Ecto neural progenitor cell (in vitro differentiated cells): Measurements from ENCODE around the gene METTL24.
"Not testable (repeated sequence)": the region's sequence is repeated elsewhere in the genome, so short reads cannot be mapped to it uniquely, and the experiment has no call there.

Experiments
- DNase-seq: peaks from one replicate; pipeline ENCODE4 v3.0.0-alpha.2; 2018; ENCODE audit warnings: low spot score

Gene METTL24

DNA sequence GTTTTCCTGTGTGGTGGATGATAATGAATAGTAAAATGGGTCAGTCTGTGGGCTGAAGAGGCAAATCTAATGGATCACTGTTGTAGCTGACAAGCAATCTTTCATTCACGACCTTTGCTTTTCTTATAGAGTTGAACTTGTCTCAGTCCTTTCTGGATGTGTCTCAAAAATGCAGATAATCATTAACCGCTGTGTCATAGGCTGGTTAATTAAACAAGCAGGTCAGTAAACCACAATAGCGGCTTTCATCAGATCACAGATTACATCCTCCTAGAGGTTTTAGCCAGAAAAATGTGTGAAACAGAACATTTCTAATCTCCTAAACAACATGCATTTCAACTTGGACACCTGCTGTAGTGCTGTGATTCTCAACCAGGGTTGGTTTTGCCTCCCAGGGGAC is 2.5 kb upstream of the METTL24 start:
- no peak for DNase-seq

DNA sequence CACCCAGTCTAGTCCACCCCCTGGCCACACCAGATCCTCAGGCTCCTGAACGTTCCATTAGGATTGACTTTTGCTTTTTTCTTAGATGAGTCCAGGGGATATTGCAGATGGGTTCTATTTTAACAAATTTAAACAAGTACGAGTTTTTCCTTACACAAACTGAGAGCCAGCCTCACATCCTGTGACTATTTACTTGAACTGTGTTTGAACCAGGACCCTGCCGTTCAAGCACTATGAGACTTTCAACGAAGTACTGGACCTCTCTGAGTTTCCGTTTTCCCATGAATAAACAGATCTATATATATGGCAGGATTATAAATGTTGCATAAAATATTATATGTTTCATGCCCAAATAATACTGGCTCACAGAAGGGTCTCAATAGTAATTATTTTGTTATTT is 1.4 kb upstream of the METTL24 start:
- no peak for DNase-seq

DNA sequence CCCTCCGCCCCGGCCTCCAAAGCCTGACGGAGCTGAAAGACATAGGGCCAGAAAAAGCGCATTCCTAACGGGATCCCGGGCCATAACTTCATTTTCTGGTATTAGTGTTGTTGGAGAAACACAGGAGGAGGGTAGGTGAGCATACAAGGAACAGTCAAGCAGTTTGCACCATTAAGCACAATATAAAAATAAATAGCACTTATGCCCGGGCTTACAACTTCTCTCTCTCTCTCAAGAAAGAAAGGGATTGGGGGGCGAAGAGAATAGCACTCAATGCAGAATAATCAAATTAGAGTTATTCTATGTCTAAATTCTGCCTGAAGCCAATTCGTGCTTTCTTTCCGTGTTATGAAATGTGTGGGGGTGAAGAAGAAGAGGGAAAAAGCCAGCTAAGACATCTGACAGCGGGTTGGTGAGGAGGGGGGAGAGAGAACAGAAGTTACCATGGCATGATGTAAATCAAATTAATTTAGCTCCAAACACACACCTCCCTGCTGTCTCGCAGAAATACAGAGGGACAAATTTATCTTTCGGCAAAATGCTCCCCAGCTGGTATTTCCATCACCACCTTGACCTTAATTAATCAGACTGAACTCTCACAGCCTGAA is 508 bp upstream of the METTL24 start:
- no peak for DNase-seq

DNA sequence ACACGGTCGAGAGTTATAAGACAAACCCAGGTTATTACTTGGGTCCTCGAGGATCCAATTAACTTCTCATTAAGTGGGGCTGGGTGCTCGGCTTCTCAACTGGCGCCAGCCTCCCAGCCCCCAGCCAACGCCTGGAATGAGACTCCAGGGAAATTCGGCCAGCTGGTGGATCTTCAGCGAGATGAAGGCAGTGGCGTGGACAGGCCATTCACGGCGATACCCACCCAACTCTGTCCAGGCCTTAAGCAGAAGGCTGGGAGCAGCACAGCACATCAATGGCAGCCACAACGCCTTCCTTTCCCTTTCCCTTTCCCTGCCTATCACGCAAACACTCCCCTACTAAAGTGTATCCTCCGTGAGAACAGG is 868 bp downstream of the METTL24 start:
- DNase-seq = peak; percentile 50

DNA sequence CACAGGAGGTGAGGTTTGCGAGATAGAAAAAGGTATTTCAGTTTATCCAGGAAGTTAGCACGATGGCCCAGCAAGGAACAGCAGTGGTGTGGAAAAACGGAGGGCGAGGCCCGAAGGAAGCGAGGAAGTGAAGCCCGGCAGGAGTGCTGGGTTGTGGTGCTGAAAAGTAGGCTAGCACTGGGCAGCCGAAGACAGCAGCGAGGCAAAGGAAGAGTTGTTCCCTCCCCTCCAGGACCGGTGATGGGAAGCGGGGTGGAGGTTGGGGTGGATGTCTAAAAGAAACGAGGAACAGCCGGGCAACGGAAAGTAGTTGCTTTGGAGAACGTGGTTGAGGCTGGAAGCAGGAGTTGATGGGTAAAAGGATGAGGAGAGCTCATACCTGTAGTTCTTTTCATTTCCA is 1.4 kb downstream of the METTL24 start:
- no peak for DNase-seq

DNA sequence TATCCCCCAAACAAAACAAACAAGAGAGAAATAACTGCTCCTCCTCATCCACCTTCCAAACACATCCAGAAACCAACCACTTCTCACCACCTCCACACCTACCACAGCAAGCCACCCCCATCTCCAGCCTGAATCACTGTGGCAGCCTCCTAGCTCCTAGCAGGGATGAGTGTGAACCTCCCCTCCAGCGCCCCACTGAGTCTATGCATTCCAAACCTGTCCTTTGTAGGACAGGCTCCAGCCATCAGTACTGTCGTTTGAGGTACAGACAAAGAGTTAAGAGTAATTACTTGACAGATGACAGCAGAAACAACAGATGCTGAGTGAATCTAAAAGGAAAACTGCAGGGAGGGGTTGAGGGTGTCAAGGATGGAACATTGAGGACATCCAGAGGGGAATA is 2.4 kb downstream of the METTL24 start:
- no peak for DNase-seq

DNA sequence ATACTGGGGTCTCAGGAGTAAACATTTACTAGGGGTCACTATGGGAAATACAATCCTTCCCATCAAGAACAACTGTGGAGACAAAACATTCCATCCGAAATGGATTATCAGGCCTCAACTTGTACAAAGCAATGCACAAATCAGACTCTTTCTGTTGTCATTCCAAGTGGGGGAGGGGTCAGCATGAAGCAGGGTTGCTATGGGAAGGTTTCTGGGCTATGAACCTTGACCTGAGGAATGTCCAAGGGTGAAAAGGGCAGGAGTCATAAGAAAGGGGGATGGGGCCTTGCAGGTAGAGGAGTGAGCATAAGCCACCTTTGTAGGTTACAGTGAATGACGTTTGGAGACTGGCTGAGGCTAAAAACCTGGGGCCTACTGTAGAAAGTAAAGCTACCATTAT is 3.1 kb downstream of the METTL24 start:
- no peak for DNase-seq

DNA sequence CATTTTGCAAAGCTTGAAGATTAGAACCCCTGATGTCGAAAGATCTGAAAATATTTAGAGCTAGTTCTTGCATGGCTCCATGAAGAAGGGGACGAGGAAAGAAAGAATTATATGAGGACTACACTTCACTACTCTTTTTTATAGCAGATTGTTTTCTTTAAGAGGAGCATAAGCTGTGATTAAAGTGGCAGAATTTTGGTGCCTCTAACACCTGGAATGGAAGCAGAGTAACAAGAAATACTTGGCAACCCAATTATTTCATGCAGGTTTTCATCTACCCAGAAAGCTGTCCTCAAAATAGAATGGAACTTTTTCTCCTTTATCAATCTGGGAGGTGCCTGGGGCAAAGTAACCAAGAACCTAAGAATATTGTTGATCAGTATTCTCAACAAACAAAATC is 4.0 kb downstream of the METTL24 start:
- DNase-seq = no peak

DNA sequence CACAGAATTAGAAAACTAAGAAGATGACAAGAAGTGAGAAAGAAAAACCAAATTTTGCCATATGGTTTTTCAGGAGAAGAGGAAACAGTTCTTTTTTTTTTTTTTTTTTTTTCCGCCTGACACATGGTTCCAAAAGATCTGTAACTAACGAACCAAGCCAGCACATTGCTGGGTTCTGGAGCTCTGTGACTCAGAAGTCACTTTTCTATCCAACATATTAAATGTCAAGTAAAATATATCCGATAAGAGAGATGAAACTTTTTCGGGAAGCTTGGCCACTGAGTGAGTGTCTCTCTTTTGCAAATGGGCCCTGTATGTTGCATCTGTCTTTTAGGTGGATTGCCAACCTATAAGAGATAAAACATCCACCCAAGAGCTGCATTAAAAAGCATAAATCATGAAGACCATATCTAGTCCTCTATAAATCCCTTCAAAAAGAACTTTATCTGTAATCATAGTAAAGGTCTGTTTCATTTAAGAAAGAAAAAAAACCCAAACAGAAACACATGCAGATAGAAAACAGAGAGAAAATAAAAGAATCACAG is 4.6 kb downstream of the METTL24 start:
- no peak for DNase-seq

DNA sequence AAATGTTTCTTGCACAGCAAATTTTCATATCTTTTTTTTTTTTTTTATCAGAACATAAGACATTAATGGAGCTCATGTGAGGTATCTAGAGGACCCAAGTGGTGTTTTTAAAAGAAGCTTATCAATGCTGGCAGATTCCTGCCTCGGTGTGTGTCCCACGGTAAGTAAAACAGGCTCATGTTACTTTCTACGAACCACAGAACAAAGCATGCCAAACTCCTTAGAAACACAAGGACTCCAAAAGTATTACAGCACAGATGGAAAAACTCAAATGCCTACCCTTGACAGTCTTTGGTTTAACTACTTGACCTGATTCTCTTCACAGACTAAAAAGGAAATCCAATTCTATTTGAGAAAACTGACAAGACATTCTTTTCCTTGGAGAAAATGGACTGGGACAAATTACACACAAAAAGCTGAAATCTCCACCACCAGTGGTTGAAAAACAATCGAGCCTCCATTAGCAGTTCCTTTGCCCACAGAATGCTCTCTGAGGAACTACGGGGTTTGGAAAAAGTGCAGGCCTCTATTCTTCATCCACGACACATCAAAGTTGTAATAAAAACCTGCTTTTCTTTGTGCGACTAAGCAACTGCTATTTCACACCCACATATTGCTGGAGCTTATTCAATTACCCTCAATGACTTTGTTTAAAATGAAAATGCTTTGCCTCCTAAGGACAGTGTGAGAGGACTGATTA is 5.4 kb downstream of the METTL24 start:
- no peak for DNase-seq

DNA sequence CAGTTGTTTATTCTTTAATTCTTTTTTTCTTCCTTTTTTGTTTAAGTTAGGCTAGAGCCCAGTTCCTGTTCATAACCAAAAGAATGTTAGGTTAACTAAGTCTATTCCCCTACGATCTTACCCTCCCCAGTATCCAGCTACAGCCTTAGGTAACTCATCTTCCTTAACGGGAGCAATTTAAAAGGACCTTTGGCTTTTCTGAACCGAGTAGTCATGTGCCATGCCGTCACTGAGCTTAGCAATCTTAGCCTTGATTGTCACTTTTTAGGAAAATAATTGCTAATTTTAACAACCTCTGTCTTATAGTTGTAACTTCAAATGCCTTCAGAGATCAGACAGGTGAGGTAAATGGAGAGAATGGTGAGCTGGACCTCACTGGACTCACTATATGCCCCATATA is 6.2 kb downstream of the METTL24 start:
- DNase-seq = no peak

DNA sequence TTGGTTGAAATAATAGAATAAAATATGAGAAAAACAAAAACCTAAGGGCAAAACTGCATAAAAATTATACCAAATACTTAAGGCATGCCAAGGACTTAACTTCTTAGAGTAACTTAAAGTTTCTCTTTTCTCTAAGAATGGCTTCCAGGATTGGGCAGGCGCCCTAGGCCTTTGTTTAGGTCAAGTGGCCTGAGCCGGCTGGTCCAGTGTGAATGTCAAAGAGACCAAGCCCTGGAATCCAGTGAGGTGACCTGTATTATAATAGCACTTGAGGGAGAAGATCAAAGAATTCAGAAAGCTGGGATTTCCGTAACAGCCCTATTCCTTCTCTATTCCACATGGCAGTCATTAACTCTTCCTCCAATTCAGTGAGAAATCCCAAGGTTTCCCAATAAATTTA is 6.6 kb downstream of the METTL24 start:
- DNase-seq = no peak

DNA sequence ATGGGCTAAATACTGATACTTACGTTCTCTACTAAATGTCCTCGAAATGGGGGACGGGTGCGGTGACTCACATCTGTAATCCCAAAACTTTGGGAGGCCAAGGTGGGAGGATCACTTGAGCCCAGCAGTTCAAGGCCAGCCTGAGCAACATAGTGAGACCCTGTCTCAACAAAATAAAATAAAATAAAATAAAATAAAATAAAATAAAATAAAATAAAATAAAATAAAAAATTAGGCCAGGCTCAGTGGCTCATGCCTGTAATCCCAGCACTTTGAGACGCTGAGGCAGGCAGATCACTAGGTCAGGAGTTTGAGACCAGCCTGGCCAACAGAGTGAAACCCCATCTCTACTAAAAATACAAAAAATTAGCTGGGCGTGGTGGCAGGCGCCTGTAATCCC is 7.6 kb downstream of the METTL24 start:
- not testable (repeated sequence) for DNase-seq

DNA sequence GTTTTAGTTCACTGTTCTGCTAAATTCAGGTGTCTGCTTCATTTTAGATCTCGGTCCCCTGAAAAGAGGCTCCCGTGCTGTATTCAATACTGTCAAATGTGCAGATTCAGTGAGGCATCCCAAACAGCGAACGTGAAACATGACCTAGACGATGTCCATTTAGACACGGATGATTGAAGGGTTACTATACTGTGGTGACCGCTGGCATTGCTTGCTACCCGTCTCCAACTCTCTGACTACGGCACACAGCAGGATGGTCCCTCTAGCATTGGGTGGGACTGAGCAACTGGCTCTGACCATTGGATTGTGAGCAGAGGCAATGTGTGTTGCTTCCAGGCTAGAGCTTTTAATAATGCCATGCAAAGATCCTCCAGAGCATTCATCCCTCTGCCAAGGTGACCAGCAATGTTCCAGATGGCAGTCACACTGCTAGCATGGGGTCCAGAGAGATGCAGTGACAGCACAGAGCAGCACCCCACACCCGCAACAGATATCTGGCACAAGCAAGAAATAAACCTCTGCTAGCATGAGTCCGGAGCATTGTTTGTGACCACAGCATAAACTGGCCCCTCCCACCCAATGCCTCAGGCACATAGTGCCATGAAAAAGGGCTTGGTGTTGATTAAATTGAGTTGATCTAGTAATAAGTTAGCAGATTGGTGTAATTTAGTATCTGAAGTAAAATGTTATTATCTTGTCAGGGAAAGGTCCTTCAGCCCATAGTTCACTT is 9.0 kb downstream of the METTL24 start:
- no peak for DNase-seq

DNA sequence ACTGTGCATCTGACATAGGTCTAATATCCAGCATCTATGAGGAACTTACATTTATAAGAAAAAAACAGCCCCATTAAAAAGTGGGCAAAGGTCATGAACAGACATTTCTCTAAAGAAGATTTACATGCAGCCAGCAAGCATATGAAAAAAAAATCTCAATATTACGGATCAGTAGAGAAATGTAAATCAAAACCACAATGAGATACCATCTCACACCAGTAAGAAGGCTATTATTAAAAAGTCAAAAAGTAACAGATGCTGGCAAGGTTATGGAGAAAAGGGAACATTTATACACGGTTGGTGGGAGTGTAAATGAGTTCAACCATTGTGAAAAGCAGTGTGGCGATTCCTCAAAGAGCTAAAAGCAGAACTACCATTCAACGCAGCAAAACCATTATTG is 13.1 kb downstream of the METTL24 start:
- DNase-seq = no peak

DNA sequence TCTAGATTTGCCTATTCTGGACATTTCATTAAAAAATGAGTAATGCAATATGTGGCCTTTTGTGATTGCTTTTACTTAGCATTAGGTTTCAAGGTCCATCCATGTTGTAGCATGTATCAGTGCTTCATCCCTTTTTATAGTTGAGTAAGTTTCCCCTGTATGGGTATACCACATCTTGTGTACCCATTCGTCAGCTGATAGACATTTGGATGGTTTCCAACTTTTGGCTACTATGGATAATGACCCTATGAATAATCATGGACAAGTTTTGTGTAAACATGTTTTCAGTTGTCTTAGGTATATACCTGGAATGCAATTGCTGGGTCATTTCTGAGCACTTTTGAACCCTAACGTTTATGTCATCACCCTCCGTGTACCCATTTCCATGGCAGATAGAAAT is 15.4 kb downstream of the METTL24 start:
- no peak for DNase-seq

DNA sequence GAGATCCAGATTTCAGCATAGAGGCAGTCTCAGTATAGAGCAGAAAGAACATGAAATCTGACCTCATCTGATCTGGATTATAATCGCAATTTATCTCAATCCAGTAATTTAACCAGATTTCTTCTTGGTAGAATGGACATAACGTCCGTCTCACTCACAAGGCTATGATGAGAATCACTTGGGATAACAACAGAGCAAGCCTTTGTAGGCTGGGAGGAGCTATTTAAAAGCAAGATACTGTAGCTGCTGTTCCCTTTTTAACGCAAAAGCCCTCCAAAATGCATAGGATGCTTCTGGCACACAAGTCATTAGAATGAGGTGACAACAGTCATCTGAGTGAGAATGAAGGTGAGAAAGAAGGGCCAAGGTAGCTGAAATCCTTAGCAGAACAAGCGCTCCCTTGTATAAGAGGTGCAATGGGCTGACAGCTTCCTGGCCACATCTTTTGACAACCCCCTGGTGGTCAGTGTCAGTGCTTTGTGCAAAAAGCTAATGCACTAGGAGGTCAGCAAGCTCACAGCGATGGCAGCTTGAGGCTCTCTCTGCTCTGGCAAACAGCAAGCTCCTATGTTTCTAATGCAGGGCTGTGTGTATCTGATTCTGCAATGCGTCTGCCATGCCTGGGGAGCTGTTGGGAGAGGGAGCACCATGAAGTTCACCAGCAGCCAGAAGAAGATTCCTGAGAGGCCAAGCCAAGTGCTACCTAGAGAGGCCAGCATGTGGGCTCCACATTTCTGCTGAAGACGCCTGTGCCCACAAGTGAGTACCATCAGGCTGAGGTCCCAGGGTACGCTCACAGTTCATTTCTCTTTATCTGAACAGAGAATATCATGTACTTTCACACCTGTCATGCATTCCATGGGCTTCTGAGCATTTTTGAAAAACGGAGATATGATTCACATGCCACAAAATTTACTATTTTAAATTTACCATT is 16.2 kb downstream of the METTL24 start:
- DNase-seq = peak; percentile 62

DNA sequence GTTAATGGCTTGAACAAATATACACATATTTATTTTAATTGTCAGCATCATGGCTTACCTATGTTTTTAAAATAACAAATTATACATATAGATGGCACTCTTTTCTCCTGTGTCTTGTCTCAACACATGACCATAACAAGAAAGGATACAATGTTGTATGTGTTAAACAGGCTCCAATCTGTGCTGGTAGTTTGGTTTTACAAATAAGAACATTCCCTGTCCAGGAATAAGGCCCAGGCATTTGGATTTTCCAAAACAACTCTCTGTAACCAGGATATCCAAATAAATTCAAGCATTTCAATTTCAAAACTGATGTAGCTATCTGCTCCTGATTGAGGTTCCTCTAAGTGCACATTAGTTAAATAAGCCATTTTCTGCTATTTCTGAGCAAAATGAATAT is 17.1 kb downstream of the METTL24 start:
- DNase-seq = no peak

DNA sequence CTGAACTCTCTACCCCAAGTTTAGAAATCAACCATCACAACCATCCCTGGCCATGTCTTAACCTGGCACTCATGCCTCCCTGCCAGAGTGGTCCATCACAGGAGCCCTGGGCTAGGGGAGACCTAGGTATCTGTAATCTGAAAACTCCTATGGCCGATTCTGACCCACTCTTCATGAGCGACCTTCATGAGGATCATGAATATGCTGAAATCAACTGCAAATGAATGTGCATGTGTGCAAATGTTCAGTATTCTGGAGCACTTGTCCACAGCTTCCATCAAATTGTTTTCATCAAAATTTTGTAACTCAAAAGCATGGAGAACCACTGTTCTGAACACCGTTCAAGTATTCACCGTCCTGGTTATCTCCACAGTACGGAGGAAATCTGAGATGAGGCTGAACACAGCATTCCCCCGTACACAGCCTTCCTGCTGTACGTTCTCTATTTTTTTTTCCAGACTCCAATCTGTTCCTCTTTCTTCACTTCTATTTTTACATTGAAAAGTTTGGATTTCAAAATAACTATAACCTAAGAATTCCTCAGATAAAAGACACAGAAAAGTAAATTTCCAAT is 17.7 kb downstream of the METTL24 start:
- no peak for DNase-seq

DNA sequence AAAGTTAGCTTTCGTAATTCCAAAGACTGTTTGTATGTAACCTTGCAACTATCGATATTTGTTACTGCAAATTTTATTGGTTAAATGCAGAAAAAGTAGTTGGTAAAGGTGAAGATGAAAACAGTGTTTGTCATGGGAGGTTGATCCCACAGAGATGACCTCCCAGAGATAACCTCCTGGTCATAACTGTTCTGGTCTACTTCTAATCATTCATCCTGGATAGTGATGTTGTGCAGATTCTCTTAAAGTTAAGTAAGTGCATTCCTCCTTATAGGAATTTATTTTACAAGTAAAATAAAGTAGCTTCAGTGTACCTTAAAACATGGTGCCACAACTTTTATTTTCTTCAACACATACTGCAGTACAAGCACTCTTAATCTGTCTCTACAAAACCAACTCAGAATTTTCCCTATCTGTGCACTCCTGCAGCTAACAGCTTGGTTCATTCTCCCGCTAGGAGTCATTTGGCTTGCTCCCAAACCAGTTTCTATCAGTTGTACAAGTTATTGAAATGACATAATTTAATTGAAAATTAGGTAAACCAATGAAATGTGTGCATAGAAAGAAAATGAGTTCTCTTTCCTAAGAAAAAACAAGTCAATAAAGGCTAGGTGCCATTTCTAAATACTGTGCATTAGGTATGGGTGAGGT is 19.2 kb downstream of the METTL24 start:
- DNase-seq = no peak

DNA sequence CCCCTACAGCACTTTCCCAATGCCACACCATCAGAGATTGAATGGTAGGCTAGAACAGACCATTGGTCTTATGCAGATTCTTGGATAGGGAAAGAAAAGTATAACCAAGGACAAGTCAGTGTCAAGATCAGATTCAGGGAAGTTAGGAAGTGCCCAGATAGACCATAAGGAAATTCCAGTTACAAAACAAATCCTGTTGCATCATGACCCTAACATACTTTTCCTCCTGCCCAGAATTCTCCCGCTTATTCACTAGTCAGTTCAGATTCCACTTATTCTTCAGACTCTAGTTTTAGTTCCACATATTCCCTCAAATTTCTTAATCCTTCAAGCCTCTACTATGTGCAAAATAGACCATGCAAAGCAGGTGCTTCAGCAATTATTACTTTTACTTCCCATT is 20.7 kb downstream of the METTL24 start:
- DNase-seq = no peak
